ENCODE data around the gene AUNIP.

DNA sequence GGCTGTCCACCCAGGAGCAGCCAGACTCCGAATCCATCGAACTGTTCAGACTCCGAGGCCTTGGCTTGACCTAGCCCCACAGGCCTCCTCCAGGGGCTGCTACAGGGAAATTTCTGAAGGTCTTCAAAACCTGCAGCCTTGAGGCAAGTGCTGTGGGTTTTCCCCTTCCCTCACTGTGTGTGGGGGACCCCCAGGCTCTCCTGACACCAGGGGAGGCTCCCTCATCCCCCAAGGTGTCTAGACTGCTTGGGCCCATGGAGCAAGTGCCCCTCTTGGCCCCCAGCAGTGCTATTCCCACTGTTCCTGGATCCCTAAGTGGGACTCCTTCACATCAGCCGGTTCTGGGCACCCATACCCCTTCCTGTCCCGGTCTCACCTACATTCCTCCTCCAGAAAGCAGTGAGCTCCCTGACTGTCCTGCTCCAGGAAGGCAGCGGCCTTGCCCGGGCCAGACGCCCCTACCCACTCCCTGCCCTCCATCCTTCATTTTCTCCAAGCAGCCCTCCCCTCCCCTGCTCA is 15.4 kb upstream of the AUNIP start:
- no peak for TF ChIP-seq CTCF (IDR thresholded peaks at IDR 0.05; ENCODE audit: low read length)
- no peak for TF ChIP-seq EZH2 (IDR thresholded peaks at IDR 0.05; ENCODE audit: borderline replicate concordance, low read length)
